22Rv1 (cell line): Measurements from ENCODE around the gene ITGB2.

Experiments used
- CTCF ChIP-seq: fragments of 450-650 bp; IDR thresholded peaks from 2 replicates; pipeline ENCODE4 v1.5.1; 2017; ENCODE audit warnings: mild to moderate bottlenecking
- ZFX ChIP-seq: fragments of 450-650 bp; IDR thresholded peaks from 2 replicates; pipeline ENCODE4 v1.6.1; 2017; ENCODE audit warnings: antibody characterized with exemption, borderline replicate concordance

- no peak for TF ChIP-seq CTCF
- TF ChIP-seq ZFX: no peak
Observed at GRCh38 chr21:44870748-44871495, 49.8 kb downstream of the ITGB2 start.
